ENCODE results near the gene SLC22A14. TPM values are rescaled to one million over a fixed set of nuclear protein-coding genes. Genes with fewer than 3 reads are reported as not detected.

Gene SLC22A14
- total RNA-seq, 1 donor: 0.86 TPM

GRCh38 chr3:38260474-38260873 is 21.6 kb upstream of the SLC22A14 start:
- TF ChIP-seq CTCF (IDR thresholded peaks at IDR 0.05; ENCODE audit: insufficient read depth, low read depth, low read length): no peak
- H3K4me3 ChIP-seq (ENCODE audit: low read depth, low read length): no peak overlapping the region
- DNase-seq (ENCODE audit: low read depth): no peak

- no peak for DNase-seq (ENCODE audit: low read depth)
- no peak overlapping the region for H3K4me3 ChIP-seq (ENCODE audit: low read depth, low read length)
- no peak for TF ChIP-seq CTCF (IDR thresholded peaks at IDR 0.05; ENCODE audit: insufficient read depth, low read depth, low read length)
Measured at GRCh38 chr3:38264353-38264771, 17.7 kb upstream of the SLC22A14 start.

- no peak overlapping the region for H3K4me3 ChIP-seq (ENCODE audit: low read depth, low read length)
- DNase-seq (ENCODE audit: low read depth): no peak
- no peak for TF ChIP-seq CTCF (IDR thresholded peaks at IDR 0.05; ENCODE audit: insufficient read depth, low read depth, low read length)
Measured at GRCh38 chr3:38264779-38265178, 17.3 kb upstream of the SLC22A14 start.

- H3K4me3 ChIP-seq (ENCODE audit: low read depth, low read length): no peak within 1 kb of the TSS
- no peak for DNase-seq (ENCODE audit: low read depth)
- no peak for TF ChIP-seq CTCF (IDR thresholded peaks at IDR 0.05; ENCODE audit: insufficient read depth, low read depth, low read length)
Measured at GRCh38 chr3:38265604-38266307, 16.3 kb upstream of the SLC22A14 start, which contains the start of gene SLC22A13. TSS of gene SLC22A13 (plus strand) at chr3:38265812. CDS start at chr3:38265861, 49 bp downstream.

GRCh38 chr3:38266810-38267209 is 15.3 kb upstream of the SLC22A14 start:
- no peak overlapping the region for H3K4me3 ChIP-seq (ENCODE audit: low read depth, low read length)
- no peak for DNase-seq (ENCODE audit: low read depth)
- TF ChIP-seq CTCF (IDR thresholded peaks at IDR 0.05; ENCODE audit: insufficient read depth, low read depth, low read length): no peak

GRCh38 chr3:38267662-38268061 is 14.4 kb upstream of the SLC22A14 start:
- H3K4me3 ChIP-seq (ENCODE audit: low read depth, low read length): no peak overlapping the region
- no peak for TF ChIP-seq CTCF (IDR thresholded peaks at IDR 0.05; ENCODE audit: insufficient read depth, low read depth, low read length)
- no peak for DNase-seq (ENCODE audit: low read depth)

GRCh38 chr3:38268087-38268486 is 14.0 kb upstream of the SLC22A14 start:
- H3K4me3 ChIP-seq (ENCODE audit: low read depth, low read length): no peak overlapping the region
- DNase-seq (ENCODE audit: low read depth): no peak
- TF ChIP-seq CTCF (IDR thresholded peaks at IDR 0.05; ENCODE audit: insufficient read depth, low read depth, low read length): no peak

Measured in fibroblast of villous mesenchyme (primary cell).